T-helper 1 cell treated with Interleukin-12 subunit alpha and Interleukin-12 subunit beta and Interleukin-4 antibody, amounts not matched to agents 30 μg/mL and 1 μg/mL, for 36 hours (primary cell): ENCODE results near the gene PCK2.

Experiments used
- H3K27ac Mint-ChIP-seq: one replicate; pipeline ENCODE4 v1.8.0; 2021; ENCODE audit warnings: mild to moderate bottlenecking, mixed read lengths
- H3K27me3 Mint-ChIP-seq: one replicate; pipeline ENCODE4 v1.8.0; 2021; ENCODE audit warnings: low read depth, mixed read lengths
- H3K36me3 Mint-ChIP-seq: one replicate; pipeline ENCODE4 v1.8.0; 2021; ENCODE audit warnings: low read depth, mixed read lengths
- H3K4me1 Mint-ChIP-seq: one replicate; pipeline ENCODE4 v1.8.0; 2021; ENCODE audit warnings: low read depth, mixed read lengths
- H3K4me3 Mint-ChIP-seq: one replicate; pipeline ENCODE4 v1.8.0; 2021; ENCODE audit warnings: mild to moderate bottlenecking, moderate library complexity, mixed read lengths
- H3K9me3 Mint-ChIP-seq: one replicate; pipeline ENCODE4 v1.8.0; 2021; ENCODE audit warnings: mixed read lengths

Gene PCK2

DNA sequence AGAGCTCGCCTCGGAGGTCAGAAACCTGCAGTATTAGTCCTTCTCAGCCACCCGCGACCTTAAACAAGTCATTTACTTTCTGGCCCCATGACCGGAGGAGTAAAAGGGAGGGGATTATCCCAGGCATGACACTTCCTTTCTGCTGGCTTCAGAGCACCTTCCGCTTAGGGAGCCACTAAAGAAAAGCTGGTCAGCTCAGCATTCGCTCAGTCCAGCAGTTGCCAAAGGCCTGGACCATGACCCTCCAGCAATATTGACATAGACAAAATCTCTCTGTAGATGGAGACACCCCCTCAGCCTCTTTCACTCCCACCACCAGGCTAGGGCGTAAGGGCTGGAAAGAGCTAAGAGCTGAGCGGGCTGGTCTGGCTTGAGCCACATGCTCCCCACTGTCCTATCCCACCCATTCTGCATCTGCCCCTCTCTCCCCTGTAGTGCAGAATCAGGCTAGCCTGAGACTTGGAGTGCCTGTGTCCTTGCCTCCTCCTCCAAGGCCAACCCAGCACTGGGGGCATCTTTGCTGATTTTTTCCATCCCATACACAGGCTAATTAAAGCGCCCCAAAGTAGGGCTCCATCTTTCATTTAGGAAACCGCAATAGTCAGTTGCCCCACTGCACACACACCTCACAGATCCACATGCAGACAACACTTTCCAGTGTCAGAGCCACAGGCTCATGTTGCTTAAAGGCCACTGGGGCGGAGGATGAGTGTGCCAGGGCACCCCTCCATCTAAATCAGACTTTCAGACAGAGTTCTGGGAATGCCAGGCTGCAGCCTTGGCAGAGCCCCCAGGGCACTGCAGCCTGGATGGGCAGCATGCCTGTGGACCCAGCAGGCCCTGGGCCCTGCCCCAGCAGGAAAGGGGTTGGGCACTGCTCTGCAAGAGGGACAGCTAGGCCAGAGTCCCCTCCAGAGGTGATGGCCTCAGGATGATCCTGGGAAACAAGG, 26.7 kb upstream of the PCK2 start:
- Mint-ChIP-seq H3K36me3 (no peaks in the 10 kb centered on the region), H3K27me3 (peaks cover 3% of the 10 kb centered on the region), H3K27ac (no peak overlapping the region), H3K4me3 (no peak overlapping the region), H3K9me3 (no peaks in the 10 kb centered on the region), H3K4me1 (no peaks in the 10 kb centered on the region)

DNA sequence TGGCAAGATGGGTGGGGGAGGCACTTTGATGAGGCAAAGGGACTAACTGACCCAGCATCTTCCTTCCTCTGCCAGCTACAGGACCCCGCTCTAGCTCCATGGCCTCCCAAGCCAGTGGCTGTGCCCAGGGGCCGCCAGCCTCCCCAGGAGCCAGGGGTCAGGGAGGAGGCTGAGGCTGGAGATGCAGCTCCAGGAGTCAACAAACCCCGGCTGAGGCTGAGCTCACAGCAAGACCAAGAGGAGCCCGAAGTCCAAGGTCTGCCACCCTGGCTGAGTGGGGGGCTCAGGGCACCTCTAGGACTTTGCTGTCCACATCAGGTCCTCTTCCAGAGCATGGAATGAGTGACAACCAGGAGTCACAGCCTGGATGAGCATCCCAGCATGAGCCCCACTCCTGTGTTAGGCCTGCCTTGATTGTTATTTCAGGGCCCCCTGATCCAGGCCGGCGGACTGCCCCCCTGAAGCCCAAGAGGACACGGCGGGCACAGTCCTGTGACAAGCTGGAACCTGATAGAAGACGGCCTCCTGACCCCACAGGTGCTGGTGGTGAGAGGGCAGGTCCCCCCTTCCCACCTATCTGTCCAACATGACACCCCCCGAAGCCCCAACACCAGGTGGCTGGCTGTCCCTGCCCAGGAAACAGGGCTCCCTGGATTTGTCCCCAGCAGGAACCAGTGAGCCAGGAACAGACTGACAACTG, 25.2 kb upstream of the PCK2 start:
- no peaks in the 10 kb centered on the region for H3K36me3 Mint-ChIP-seq
- H3K4me1 Mint-ChIP-seq = no peaks in the 10 kb centered on the region
- H3K9me3 Mint-ChIP-seq = no peaks in the 10 kb centered on the region
- no peak overlapping the region for H3K27ac Mint-ChIP-seq
- peaks cover 3% of the 10 kb centered on the region for H3K27me3 Mint-ChIP-seq
- no peak overlapping the region for H3K4me3 Mint-ChIP-seq

GRCh38 chr14:24069411-24069735, 24.7 kb upstream of the PCK2 start:
- H3K4me3 Mint-ChIP-seq = no peak overlapping the region
- no peaks in the 10 kb centered on the region for H3K36me3 Mint-ChIP-seq
- H3K27me3 Mint-ChIP-seq = peaks cover 3% of the 10 kb centered on the region
- no peak overlapping the region for H3K27ac Mint-ChIP-seq
- no peaks in the 10 kb centered on the region for H3K4me1 Mint-ChIP-seq
- H3K9me3 Mint-ChIP-seq = no peaks in the 10 kb centered on the region

- H3K27me3 Mint-ChIP-seq = peaks cover 3% of the 10 kb centered on the region
- no peaks in the 10 kb centered on the region for H3K36me3 Mint-ChIP-seq
- no peaks in the 10 kb centered on the region for H3K9me3 Mint-ChIP-seq
- no peak overlapping the region for H3K27ac Mint-ChIP-seq
- H3K4me3 Mint-ChIP-seq = no peak overlapping the region
- peaks cover 1% of the 10 kb centered on the region for H3K4me1 Mint-ChIP-seq
Measured at GRCh38 chr14:24070285-24071143, 23.6 kb upstream of the PCK2 start.

GRCh38 chr14:24071144-24071697, 22.9 kb upstream of the PCK2 start, which contains the start of gene CPNE6:
TSS of gene CPNE6 (plus strand) at chr14:24071562. CDS start at chr14:24072937, 1,375 bp downstream.
- Mint-ChIP-seq H3K27ac (no peak within 1 kb of the TSS), H3K36me3 (no peaks in the 10 kb centered on the region), H3K27me3 (peaks cover 3% of the 10 kb centered on the region), H3K4me1 (peaks cover 7% of the 10 kb centered on the region), H3K9me3 (no peaks in the 10 kb centered on the region), H3K4me3 (no peak within 1 kb of the TSS)

GRCh38 chr14:24071836-24072430, 22.2 kb upstream of the PCK2 start:
- Mint-ChIP-seq H3K27ac (no peak overlapping the region), H3K9me3 (no peaks in the 10 kb centered on the region), H3K36me3 (no peaks in the 10 kb centered on the region), H3K4me3 (no peak overlapping the region), H3K4me1 (peaks cover 7% of the 10 kb centered on the region), H3K27me3 (peaks cover 3% of the 10 kb centered on the region)

DNA sequence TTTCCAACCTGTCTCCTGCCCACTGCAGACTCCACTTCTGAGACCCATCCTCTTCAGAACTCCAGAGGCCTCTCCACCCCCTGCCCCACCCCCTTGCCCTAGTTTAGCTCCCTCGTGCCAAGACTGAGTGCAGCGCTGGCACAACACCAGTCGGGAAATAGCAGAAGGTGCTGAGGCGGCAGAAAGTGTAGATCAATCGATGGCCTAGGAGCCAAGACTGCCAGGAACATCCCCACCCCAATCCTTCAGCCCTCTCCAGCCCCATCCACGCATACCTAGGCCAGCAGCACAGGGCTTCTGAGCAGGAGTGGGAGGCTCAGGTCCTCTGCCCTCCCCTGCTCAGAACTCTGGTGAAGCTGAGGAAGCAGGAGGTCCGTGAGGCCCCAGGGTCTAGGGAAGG, 21.7 kb upstream of the PCK2 start:
- Mint-ChIP-seq H3K4me3 (no peak overlapping the region), H3K27me3 (peaks cover 3% of the 10 kb centered on the region), H3K27ac (no peak overlapping the region), H3K9me3 (no peaks in the 10 kb centered on the region), H3K36me3 (no peaks in the 10 kb centered on the region), H3K4me1 (peaks cover 7% of the 10 kb centered on the region)

- H3K27me3 Mint-ChIP-seq = peaks cover 2% of the 10 kb centered on the region
- H3K9me3 Mint-ChIP-seq = no peaks in the 10 kb centered on the region
- no peak overlapping the region for H3K4me3 Mint-ChIP-seq
- no peaks in the 10 kb centered on the region for H3K36me3 Mint-ChIP-seq
- H3K4me1 Mint-ChIP-seq = peaks cover 7% of the 10 kb centered on the region
- H3K27ac Mint-ChIP-seq = no peak overlapping the region
Measured at GRCh38 chr14:24072881-24073877, 20.9 kb upstream of the PCK2 start.

- no peaks in the 10 kb centered on the region for H3K9me3 Mint-ChIP-seq
- no peaks in the 10 kb centered on the region for H3K27me3 Mint-ChIP-seq
- no peak overlapping the region for H3K4me3 Mint-ChIP-seq
- no peaks in the 10 kb centered on the region for H3K36me3 Mint-ChIP-seq
- peaks cover 7% of the 10 kb centered on the region for H3K4me1 Mint-ChIP-seq
- no peak overlapping the region for H3K27ac Mint-ChIP-seq
Measured at GRCh38 chr14:24074625-24075484, 19.3 kb upstream of the PCK2 start.

DNA sequence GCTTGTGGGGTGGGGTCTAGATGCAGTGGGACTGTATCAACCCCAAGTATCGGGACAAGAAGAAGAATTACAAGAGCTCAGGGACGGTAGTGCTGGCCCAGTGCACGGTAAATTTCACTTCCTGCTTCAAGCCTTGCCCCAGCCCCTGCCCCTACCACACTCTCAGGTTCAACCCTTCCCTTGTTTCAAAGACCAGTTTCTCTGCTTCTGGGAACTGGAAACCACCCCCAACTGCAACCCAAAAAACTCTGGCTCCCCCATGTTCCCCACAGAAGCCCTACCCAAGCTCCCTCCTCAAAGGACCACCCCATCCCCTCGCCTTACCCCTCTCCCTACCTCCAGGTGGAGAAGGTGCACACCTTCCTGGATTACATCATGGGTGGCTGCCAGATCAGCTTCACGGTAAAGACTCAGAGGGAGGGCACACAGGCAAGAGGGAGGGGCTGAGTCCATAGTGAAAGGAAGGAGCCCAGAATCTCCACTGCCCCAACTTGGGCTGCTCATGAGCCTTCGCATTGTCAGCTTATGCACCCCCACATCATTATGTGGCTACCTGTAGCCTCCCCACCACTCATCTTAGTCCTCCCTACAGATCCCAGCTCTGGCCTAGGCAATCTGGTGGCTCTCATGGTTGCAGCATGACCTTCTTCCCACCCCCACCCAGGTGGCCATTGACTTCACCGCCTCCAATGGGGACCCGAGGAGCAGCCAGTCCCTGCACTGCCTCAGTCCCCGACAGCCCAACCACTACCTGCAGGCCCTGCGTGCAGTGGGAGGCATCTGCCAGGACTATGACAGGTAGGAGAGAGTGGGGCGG, 18.4 kb upstream of the PCK2 start:
- Mint-ChIP-seq H3K4me1 (peaks cover 12% of the 10 kb centered on the region), H3K9me3 (no peaks in the 10 kb centered on the region), H3K4me3 (no peak overlapping the region), H3K27ac (no peak overlapping the region), H3K36me3 (no peaks in the 10 kb centered on the region), H3K27me3 (no peaks in the 10 kb centered on the region)

- H3K4me3 Mint-ChIP-seq = no peak overlapping the region
- H3K36me3 Mint-ChIP-seq = no peaks in the 10 kb centered on the region
- no peaks in the 10 kb centered on the region for H3K9me3 Mint-ChIP-seq
- H3K27ac Mint-ChIP-seq = no peak overlapping the region
- H3K27me3 Mint-ChIP-seq = no peaks in the 10 kb centered on the region
- peaks cover 14% of the 10 kb centered on the region for H3K4me1 Mint-ChIP-seq
Measured at GRCh38 chr14:24076302-24076601, 17.9 kb upstream of the PCK2 start.

DNA sequence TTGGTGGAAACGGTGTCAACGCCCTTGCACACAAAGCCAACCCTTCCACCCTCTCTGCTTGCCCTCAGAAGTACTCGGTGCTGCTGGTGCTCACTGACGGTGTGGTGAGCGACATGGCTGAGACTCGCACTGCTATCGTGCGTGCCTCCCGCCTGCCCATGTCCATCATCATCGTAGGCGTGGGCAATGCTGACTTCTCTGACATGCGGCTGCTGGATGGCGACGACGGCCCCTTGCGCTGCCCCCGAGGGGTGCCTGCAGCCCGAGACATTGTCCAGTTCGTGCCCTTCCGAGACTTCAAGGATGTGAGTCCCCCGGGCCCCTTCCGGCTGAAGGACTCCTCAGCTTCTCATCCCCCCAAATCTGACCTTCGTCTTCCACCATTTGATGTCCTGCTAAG, 17.0 kb upstream of the PCK2 start:
- H3K4me1 Mint-ChIP-seq = peaks cover 17% of the 10 kb centered on the region
- H3K4me3 Mint-ChIP-seq = no peak overlapping the region
- peaks cover 4% of the 10 kb centered on the region for H3K27me3 Mint-ChIP-seq
- no peak overlapping the region for H3K27ac Mint-ChIP-seq
- H3K36me3 Mint-ChIP-seq = peaks cover 1% of the 10 kb centered on the region
- no peaks in the 10 kb centered on the region for H3K9me3 Mint-ChIP-seq
